ENCODE measurements around the gene SYT10.
"Not testable (repeated sequence)": the region's sequence is repeated elsewhere in the genome, so short reads cannot be mapped to it uniquely, and the experiment has no call there.

SYT10 gene

GRCh38 chr12:33349791-33350190, 89.8 kb downstream of the SYT10 start:
- no peak for DNase-seq (ENCODE audit: low read depth)

- DNase-seq (ENCODE audit: low read depth): not testable (repeated sequence)
Measured at GRCh38 chr12:33331961-33332398, 107.6 kb downstream of the SYT10 start.

GRCh38 chr12:33330940-33331339, 108.7 kb downstream of the SYT10 start:
- no peak for DNase-seq (ENCODE audit: low read depth)
